ENCODE results near the gene SCUBE3.

Gene SCUBE3

DNA sequence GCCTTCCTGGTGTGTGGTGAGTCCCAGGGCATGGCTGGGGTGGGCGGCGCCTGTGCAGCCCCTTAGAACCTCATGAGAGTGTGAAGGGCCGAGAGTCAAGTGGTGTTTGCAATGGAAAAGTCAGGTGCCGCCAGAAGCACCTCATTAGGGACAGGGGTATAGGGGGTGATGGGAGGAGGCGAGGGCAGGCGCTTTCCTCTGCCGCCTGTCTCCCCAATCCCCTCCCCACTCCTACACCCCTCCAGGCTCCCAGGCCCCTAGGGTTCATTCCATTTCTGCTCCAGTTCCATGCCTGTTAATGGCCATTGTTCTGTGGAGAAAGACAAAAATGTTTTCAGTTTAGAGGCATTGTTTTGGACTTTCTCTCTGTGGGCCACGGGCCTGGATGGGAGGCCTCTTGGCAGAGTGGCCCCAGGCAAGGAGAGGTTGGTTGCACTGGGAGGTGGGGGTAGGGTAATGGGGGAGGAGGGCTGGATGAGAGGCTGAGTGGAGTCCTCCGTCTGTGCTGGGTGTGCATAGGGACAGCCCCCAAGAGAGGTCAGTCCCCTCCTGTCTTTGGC, 21.4 kb upstream of the SCUBE3 start:
- TF ChIP-seq POLR2AphosphoS5 (IDR thresholded peaks at IDR 0.05; ENCODE audit: low read depth) (no peak), GABPA (IDR thresholded peaks at IDR 0.05; ENCODE audit: low read depth) (no peak), SPI1 (IDR thresholded peaks at IDR 0.05; ENCODE audit: borderline replicate concordance, low read depth) (no peak)
- TF ChIP-seq, protein P1, sequence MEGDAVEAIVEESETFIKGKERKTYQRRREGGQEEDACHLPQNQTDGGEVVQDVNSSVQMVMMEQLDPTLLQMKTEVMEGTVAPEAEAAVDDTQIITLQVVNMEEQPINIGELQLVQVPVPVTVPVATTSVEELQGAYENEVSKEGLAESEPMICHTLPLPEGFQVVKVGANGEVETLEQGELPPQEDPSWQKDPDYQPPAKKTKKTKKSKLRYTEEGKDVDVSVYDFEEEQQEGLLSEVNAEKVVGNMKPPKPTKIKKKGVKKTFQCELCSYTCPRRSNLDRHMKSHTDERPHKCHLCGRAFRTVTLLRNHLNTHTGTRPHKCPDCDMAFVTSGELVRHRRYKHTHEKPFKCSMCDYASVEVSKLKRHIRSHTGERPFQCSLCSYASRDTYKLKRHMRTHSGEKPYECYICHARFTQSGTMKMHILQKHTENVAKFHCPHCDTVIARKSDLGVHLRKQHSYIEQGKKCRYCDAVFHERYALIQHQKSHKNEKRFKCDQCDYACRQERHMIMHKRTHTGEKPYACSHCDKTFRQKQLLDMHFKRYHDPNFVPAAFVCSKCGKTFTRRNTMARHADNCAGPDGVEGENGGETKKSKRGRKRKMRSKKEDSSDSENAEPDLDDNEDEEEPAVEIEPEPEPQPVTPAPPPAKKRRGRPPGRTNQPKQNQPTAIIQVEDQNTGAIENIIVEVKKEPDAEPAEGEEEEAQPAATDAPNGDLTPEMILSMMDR (IDR thresholded peaks at IDR 0.05; ENCODE audit: insufficient read depth, low read length), result no peak
- TF ChIP-seq, protein P2, sequence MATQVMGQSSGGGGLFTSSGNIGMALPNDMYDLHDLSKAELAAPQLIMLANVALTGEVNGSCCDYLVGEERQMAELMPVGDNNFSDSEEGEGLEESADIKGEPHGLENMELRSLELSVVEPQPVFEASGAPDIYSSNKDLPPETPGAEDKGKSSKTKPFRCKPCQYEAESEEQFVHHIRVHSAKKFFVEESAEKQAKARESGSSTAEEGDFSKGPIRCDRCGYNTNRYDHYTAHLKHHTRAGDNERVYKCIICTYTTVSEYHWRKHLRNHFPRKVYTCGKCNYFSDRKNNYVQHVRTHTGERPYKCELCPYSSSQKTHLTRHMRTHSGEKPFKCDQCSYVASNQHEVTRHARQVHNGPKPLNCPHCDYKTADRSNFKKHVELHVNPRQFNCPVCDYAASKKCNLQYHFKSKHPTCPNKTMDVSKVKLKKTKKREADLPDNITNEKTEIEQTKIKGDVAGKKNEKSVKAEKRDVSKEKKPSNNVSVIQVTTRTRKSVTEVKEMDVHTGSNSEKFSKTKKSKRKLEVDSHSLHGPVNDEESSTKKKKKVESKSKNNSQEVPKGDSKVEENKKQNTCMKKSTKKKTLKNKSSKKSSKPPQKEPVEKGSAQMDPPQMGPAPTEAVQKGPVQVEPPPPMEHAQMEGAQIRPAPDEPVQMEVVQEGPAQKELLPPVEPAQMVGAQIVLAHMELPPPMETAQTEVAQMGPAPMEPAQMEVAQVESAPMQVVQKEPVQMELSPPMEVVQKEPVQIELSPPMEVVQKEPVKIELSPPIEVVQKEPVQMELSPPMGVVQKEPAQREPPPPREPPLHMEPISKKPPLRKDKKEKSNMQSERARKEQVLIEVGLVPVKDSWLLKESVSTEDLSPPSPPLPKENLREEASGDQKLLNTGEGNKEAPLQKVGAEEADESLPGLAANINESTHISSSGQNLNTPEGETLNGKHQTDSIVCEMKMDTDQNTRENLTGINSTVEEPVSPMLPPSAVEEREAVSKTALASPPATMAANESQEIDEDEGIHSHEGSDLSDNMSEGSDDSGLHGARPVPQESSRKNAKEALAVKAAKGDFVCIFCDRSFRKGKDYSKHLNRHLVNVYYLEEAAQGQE (IDR thresholded peaks at IDR 0.05; ENCODE audit: insufficient replicate concordance, low read depth), result no peak
- no peak overlapping the region for H3K27ac ChIP-seq (replicated peaks)
- peaks cover 12% of the 10 kb centered on the region for H3K27me3 ChIP-seq (ENCODE audit: insufficient read depth, poor library complexity, severe bottlenecking)

DNA sequence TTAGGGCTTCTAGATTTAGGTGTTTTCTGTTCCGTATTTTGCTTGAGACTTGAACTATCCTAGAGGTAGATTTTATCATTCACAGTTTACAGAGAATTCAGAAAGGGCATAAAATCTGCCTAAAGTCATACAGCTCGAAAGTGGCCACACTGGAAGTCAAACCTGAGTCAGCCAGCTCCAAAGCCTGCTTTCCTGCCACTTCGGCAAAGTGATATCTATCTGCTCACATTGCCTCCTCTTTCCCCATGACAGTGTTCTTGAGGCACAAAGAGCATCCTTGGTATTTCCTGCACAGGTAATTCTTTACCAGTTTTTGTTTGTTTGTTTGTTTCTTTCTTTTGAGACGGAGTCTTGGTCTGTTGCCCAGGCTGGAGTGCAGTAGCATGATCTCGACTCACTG, 19.4 kb upstream of the SCUBE3 start:
- TF ChIP-seq POLR2AphosphoS5 (IDR thresholded peaks at IDR 0.05; ENCODE audit: low read depth) (no peak), GABPA (IDR thresholded peaks at IDR 0.05; ENCODE audit: low read depth) (no peak), SPI1 (IDR thresholded peaks at IDR 0.05; ENCODE audit: borderline replicate concordance, low read depth) (no peak)
- TF ChIP-seq, protein P2 (IDR thresholded peaks at IDR 0.05; ENCODE audit: insufficient replicate concordance, low read depth), result no peak
- TF ChIP-seq, protein P1 (IDR thresholded peaks at IDR 0.05; ENCODE audit: insufficient read depth, low read length), result no peak
- H3K4me3 ChIP-seq (replicated peaks; ENCODE audit: insufficient read depth, low read length), result no peak overlapping the region
- DNase-seq (ENCODE audit: low read depth in 1 of 2, low spot score in 1 of 2), result no peak

More for the DNA sequence above, 21.4 kb upstream of the SCUBE3 start:
- H3K4me3 ChIP-seq (replicated peaks; ENCODE audit: insufficient read depth, low read length), result no peak overlapping the region
- no peak for DNase-seq (ENCODE audit: low read depth in 1 of 2, low spot score in 1 of 2)

DNA sequence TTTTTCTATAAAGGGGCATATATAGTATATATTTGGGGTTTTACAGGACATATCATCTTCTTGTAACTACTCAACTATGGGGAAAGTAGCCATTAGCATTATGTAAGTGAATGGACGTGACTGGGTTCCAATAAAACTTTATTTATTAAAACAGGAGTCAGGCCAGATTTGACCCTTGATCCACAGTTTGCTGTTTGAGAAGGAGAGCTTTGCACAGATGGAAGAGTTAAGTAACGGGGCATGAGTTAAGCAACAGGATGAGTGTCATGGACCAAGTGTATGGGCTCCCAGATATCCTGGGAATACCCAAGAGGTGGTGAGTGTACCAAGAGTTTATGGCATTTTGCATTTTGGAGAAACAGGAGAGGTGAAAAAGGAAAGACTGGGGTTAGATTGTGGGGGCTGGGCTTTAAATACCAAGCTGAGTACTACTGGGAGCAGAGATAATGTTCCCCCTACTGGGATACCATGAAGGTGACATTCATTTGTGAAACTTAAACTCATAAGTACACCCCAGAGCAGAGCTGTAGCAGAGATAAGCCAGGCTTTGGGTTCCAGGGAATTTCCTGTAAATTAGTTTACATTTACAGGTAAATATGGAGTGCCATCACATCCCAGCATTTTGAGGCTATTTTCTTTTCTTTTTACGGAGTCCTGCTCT, 18.5 kb upstream of the SCUBE3 start:
- Histone ChIP-seq H3K27me3 (ENCODE audit: insufficient read depth, poor library complexity, severe bottlenecking) (peaks cover 12% of the 10 kb centered on the region), H3K4me3 (replicated peaks; ENCODE audit: insufficient read depth, low read length) (no peak overlapping the region), H3K27ac (replicated peaks) (no peak overlapping the region)
- TF ChIP-seq, protein P1 (IDR thresholded peaks at IDR 0.05; ENCODE audit: insufficient read depth, low read length), result no peak
- no peak for TF ChIP-seq GABPA (IDR thresholded peaks at IDR 0.05; ENCODE audit: low read depth)
- TF ChIP-seq, protein P2 (IDR thresholded peaks at IDR 0.05; ENCODE audit: insufficient replicate concordance, low read depth), result no peak
- no peak for TF ChIP-seq SPI1 (IDR thresholded peaks at IDR 0.05; ENCODE audit: borderline replicate concordance, low read depth)
- no peak for TF ChIP-seq POLR2AphosphoS5 (IDR thresholded peaks at IDR 0.05; ENCODE audit: low read depth)
- DNase-seq (ENCODE audit: low read depth in 1 of 2, low spot score in 1 of 2), result no peak

More for the DNA sequence above, 19.4 kb upstream of the SCUBE3 start:
- Histone ChIP-seq H3K27ac (replicated peaks) (no peak overlapping the region), H3K27me3 (ENCODE audit: insufficient read depth, poor library complexity, severe bottlenecking) (peaks cover 12% of the 10 kb centered on the region)

All from HL-60 (cell line).